ENCODE results near the gene PIK3CA.
"Not testable (repeated sequence)": the region's sequence is repeated elsewhere in the genome, so short reads cannot be mapped to it uniquely, and the experiment has no call there.

Gene PIK3CA

DNA sequence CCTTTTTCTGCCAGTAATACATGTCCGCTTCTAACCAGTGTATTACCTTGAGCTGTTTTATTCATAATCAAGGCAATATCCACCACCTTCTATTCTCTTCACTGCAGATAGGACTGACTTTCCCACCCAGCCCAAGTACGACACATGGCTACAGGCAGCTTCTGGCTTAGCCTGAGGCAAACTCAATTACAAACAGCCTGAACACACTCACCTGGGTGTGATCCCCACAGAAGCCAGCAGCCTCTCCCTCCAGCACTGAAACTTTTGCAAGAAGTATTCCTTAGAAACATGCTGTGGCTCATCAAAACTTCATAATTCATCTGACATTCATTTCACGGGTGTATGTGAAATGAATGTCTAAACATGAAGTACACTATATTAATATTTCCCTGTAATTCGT lies 116.3 kb downstream of the PIK3CA start:
- DNase-seq (ENCODE audit: low spot score), result no peak

DNA sequence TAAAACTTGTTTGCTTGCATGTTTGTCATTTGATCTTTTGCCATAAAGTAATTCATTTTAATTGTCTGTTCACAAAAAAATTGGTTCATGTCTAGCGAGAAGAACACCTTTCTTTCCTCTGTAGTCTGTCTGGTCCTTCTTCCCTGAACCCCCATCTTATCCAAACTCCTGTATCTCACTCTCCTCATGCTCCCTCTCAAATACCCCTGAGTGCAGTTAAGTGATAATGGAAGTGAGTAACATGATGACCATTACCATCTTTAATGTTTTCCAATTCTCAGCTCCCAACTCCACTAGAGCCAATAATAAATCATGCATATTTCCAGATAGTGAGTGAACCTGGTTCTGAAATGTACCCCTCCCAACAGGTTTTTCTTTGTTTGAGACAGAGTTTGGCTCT lies 116.9 kb downstream of the PIK3CA start:
- DNase-seq (ENCODE audit: low spot score), result no peak

DNA sequence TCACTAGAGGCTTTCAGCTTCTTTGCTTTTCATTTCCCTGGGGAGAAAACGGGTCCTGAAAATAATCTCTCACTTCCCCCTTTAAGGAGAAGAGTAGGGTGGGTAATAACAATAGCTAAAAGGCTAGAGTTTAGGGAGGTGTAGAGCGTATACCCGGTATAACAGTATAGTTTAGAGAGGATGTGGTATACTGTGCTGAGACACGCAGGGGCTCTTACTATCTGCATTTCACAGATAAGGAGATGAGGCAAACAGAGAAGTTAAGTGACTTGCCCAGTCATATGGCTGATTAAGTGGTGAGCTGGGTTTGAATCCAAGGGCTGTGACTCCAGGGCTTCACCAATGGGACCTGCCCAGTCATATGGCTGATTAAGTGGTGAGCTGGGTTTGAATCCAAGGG lies 117.7 kb downstream of the PIK3CA start:
- DNase-seq (ENCODE audit: low spot score), result no peak

DNA sequence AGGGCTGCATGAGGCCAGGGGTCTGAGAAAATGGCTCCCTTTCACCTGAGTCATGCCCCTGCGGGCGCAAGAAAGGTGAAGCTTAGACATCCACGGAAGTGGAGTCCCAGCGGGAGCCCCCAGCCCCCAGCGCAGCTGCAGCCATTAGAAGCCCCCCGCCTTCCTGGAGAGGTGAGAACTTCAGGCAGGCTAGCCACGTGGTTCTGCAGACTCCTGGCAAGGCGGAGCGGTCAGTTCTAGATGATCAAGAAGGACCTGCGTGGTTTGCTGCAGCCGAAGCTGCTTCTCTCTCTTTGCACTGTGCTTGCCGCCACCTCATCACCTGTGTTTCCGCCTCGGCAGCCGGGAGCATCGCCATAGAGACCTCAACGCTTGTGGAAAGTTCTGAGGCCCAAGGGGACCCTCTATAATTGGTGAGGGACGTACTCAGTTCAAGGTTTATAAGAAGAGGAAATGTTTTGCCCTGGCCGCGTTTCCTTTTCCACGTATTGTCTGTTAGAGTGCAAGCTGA lies 118.6 kb downstream of the PIK3CA start:
- no peak for DNase-seq (ENCODE audit: low spot score)

DNA sequence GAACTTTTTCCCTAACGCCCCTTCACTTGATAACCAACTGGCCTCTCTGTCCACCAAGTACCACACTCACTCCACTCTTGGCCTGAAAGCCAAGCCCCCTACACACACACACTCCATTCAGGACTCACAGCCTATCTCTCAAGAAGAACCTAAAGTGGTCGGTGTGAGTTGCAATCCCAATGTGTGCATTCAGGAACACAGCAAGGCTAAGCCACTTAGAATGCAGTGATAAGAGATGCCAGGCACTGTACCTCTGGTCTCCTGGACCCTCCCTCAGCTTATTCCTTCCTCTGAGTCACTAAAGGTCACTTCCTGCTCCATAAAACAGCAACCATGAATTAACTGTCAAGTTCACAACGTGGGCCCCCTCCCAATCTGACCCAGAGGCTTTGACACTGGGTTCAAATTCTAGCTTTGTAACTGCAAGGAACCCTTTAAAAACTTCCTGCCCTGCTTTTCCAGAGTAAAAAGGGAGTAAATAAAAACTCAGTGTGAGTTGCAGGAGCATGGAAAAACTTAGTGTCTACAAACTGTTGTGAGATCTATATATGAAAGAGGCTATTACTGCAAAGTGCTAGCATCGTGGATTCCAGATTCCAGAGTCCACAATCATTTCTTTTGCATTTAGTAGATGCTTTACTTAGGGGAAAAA lies 120.4 kb downstream of the PIK3CA start:
- no peak for DNase-seq (ENCODE audit: low spot score)

DNA sequence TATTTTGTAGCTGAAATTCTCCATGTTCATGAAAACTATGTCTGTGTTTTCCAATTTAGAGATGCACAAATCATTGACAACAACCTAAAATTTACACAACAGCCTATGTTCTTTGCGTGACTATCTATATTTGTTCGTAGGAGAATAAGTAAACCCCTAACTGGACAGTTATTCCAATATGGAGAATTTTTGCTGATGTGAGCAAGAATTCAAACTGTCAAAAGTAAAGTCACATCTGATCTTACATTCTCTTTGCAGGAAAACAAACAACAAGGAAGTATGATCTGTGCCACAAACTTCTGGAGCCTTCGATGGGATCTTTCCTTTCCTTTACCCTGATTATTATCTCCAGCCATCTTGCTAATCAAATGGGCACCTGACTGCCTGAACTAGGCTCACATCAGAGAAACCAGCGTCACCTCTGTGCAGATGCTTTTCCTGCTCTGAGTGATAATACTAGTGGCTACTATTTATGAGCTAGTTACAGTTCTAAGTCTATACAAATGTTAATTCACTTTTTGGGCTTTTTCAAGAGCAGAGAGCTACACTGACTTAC lies 121.1 kb downstream of the PIK3CA start:
- no peak for DNase-seq (ENCODE audit: low spot score)

DNA sequence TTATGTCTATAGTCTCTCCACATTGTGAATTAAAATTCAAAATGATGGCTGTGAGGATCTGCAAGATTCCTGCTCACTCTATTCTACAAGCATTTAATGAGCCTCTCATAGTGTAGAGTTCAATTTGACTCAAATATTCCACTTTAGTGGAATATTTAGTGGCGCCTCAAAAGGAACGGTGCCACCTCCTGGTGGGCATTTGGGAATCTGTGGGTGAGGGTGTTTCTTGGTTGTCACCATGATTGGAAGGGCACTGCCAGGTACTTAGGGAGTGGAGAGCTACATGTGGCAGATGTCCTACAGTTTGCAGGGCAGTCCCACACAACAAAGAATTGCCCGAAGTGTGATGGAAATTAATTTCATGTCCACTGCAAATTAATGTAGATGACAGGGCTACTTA lies 124.2 kb downstream of the PIK3CA start:
- DNase-seq (ENCODE audit: low spot score), result no peak

DNA sequence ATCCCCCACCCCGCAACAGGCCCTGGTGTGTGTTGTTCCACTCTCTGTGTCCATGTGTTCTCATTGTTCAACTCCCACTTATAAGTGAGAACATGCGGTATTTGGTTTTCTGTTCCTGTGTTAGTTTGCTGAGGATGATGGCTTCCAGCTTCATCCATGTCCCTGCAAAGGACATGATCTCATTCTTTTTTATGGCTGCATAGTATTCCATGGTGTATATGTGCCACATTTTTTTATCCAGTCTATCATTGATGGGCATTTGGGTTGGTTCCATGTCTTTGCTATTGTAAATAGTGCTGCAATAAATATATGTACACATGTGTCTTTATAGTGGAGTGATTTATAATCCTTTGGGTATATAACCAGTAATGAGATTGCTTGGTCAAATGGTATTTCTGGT lies 126.3 kb downstream of the PIK3CA start:
- DNase-seq (ENCODE audit: low spot score), result not testable (repeated sequence)

DNA sequence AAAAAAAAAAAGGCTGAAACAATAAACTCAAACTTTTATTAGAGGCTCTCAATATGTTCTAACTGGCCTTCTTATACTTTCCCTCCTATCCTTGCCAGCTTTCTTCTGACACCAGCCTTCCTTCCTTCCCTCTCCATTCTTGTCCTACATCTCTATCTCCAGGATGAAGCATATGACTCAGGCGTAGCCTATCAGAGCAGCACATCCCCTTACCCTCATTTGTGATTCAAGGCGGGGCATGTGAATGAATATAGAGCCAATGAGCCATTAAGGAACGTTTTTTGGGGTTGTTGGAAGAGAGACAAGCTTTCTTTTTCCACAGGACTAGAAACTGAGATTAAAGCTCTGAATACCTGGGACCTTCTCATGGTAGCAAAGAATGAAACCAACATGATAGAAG lies 127.8 kb downstream of the PIK3CA start:
- DNase-seq (ENCODE audit: low spot score), result no peak

DNA sequence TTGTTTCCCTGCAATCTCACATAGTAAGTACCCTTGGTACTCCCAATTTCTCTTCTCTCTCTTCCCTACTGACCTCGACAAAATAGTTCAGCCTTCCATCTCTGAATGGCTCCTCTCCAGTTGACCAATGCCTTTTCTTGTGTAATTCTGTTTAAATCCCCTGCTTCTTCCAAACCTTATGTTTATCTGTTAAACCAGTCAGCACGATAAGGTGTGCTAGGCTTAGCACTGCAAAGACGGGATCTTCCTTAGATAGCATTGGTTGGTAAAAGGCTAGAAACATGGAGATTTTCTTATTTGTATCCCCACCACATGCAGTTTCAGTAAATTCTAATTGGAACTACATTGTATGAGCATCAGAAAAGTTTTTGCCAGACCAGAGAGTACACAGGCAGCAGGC lies 128.6 kb downstream of the PIK3CA start:
- DNase-seq (ENCODE audit: low spot score), result no peak

DNA sequence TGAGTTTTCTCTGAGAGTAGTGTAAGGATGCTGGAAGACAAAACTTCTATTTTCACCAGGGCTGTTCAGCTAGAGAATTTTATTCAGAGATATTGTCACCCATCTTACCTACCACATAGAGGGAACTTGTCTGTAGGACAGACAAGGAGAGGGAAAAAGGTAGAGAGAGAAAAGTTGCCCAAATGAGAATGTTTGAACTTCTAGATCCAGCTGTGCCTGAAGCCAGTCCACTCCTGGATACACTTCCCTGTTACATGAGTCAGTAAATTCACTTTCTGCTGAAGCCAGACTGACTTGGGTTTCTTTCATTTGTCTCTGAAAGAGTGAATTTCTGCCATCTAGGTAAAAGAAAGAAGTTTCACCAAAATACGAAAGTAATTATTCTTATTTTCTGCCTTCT lies 130.0 kb downstream of the PIK3CA start:
- DNase-seq (ENCODE audit: low spot score), result no peak

DNA sequence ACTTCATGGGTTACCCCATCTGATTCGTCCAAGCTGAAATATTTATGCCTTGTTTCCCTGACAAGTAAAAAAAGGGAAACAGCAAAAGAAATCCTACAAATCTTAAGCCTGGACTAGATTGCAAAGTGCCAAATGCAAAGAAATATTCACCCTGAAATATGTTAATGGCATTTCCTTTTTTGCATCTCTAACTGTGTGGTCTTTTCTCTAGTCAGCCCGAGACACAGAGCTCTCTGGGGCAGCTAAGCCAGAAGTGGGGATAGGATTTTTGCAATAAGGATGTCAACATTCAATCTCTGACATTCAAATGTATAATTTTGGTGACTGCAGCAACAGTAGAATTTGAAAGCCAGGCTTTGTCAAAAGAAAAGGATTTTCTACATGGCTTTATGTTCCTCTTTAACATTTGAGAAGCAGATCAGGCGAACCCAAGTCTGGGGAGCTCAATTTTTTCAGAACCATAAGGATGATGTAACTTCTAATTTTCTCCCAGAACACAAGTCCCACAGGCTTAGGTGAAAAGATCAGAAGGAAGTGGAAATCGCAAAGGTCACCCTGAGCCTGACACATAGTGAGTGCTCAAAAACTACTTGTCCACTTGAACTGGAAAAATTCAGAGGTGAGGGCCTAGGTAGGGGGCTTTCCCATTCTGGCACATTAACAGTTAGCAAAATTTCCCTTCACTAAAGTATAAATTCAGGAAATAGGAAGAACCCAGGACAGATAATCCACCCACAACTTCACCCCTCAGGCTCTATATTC lies 131.0 kb downstream of the PIK3CA start:
- no peak for DNase-seq (ENCODE audit: low spot score)

DNA sequence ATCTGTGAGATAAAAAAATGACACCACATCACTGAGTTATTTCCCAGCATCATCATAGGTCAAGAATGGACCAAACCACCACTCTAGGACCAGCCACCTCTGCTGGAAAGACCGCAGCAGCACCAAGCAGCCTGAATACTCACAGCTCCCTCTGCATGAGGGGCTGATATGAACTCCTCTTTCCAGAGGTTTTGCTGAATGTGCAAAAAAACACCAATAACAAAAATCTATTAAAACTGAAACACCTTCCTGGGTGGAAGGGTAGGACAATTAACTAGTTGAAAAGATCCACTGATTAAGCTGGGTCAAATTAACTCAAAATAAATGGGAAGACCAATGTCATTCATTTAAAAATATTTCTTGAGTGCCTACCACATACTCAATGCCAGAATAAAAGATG lies 131.7 kb downstream of the PIK3CA start:
- DNase-seq (ENCODE audit: low spot score), result no peak

DNA sequence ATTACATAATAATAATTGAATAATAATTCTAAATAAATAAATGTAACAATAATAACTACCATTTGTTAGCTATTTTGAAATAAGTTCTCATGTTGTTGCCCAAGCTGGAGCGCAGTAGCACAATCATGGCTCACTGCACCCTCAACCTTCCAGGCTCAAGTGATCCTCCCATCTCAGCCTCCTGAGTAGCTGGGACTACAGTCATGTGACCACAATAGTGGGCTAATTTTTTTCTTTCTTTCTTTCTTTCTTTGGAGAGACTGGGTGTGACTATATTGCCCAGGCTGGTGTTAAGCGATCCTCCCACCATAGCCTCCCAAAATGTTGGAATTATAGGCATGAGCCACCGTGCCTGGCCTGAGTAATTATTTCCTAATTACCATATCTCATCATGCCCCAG lies 133.7 kb downstream of the PIK3CA start:
- DNase-seq (ENCODE audit: low spot score), result no peak

DNA sequence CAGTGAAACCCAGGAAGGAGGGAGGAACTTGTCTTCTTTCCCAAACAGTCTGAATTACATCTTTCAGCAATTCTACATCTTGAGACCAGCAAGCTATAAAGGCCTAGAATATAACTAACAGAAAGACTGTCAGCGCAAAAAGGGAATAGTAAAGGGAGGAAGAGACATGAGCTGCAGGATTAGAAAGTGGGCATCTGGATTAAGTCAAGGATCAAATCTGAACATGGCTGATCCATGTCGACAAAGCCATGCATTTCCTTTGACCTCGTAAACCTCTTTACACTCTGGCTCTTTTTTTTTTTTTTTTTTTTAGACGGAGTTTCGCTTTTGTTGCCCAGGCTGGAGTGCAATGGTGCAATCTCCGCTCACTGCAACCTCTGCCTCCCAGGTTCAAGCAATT lies 138.2 kb downstream of the PIK3CA start:
- no peak for DNase-seq (ENCODE audit: low spot score)

DNA sequence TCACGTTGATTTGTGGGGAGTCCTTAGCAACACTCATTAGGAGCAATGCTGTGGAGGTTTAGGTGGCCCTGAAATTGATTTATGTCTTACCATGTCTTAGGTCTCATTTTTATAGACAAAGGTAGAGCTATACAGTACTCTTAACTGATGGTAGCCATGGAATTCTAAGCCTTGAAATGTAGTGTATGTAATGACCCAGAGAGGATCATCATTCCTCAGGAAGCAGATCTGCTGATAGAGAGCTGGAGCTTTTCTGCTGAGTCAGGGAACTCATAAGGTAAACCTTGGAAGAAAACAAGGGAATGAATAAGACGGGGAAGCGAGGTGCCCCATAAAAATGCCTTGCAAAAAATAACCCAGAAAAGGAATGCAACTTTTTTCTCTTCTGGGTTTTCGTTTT lies 140.7 kb downstream of the PIK3CA start:
- DNase-seq (ENCODE audit: low spot score), result no peak

DNA sequence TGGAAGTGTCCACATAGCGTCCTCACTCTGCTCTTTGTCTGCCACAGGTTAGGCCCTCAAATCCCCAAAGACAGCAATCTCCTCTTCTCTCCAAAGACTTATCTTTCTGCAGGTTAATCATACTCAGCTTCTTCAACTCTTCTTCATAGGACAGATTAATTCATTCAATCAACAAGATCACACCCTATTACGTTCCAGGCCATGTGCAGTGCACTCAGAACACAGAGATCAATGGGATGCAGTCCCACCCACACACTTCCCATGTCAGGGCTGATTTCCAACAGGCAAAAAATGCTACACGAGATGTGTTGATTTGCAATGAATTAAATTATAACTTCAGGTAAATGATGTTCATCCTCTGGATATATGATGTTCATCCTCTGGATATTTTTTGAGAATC lies 141.1 kb downstream of the PIK3CA start:
- no peak for DNase-seq (ENCODE audit: low spot score)

Measured in ecto neural progenitor cell (in vitro differentiated cells).